Femur (tissue), 1 donor: ENCODE measurements around the gene PRDM11.
A peak's percentile ranks its signal among the peaks of the same experiment; 100 is the strongest.

Source experiments
- DNase-seq: peaks from one replicate; pipeline ENCODE4 v3.0.0-alpha.2; 2017

PRDM11 gene

GRCh38 chr11:45212566-45213315 lies 66.3 kb downstream of the PRDM11 start:
- no peak for DNase-seq

DNA sequence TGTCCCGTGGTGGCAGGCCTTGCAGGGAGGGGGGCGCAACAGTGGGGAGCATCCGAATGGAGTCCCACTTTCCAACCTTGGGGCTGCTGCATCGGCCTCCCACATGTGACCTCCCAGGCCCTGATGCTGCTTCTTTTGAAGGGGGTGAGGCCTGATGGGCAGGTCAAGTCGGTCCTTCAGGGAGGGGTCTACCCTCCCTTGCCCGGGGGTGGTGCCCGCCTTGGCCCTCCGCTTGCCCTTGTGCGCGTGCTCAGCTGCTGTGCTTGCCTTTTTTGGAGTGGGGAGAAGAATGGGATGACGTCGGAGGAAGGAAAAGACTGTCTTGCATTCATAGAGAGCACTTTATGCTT lies 66.9 kb downstream of the PRDM11 start:
- DNase-seq, result no peak

DNA sequence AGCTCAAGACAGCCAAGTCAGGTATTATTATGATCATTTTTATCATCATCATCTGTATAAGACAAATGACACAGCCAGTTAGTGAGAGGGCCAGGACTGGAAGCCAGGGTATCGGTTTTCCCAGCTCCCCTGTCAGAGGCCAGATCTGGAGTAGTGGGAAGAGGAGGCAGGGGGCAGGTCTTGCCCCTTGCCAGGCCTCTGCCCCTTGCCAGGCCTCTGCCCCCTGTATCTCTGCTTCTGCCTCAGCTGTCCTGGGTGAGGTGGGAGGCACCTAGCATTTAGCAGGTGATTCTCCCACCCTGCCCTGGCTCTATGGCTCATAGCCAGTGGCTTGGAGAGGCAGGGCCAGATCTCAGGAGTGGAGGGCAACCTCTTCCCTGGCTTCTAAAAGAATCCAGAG lies 67.3 kb downstream of the PRDM11 start:
- no peak for DNase-seq

GRCh38 chr11:45215098-45215865 lies 68.8 kb downstream of the PRDM11 start:
- no peak for DNase-seq

DNA sequence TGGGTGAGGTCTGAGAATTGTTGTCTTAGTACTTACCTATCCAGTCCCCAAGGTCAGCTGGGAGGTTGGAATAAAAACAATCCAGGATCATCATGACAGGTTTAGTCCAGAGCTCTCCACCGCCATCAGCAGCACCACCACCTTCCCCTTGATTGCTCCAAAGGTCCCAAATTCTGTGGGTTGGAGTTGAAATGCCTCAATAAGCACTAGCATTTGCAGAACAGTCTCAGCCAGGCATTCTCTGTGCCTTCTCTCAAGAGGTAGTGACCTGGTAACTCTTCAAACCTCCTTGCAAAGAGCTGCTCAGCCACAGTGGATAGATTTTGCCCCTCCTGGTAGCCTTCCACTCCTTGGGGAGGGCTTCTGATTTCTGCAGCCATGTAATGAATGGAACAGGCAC lies 69.6 kb downstream of the PRDM11 start:
- DNase-seq, result no peak

GRCh38 chr11:45216901-45217300 lies 70.5 kb downstream of the PRDM11 start:
- no peak for DNase-seq

GRCh38 chr11:45217991-45218390 lies 71.6 kb downstream of the PRDM11 start:
- no peak for DNase-seq

DNA sequence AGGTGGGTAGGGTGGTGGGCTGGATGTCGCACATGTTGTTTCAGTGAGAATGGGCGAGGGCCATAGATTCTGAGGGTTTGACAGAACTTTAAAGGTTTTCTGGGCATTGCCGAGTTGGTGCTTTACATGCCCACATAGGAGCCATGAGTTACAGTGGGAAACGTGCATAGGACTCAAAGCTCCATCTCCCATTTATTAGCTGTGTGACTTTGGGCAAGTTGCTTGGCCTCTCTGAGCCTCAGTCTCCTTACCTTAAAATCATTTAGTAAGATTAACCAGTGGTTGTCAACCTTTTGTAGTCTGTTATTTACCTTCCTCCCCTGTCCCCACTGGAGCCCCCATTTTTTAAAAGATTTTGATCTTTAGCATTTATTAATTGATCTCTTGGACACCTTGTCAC lies 72.3 kb downstream of the PRDM11 start:
- no peak for DNase-seq

DNA sequence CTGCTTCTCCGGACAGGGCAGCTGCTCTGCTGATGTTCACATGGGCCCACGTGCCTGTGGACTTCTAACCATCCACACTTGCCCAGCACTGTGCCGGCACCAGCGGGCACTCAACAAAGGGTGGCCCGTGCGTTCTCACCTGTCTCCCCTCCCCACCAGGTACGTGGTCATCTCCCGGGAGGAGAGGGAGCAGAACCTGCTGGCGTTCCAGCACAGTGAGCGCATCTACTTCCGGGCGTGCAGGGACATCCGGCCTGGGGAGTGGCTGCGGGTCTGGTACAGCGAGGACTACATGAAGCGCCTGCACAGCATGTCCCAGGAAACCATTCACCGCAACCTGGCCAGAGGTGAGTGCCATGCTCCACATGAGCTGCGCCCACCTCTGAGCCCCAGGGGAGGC lies 73.0 kb downstream of the PRDM11 start:
- no peak for DNase-seq

DNA sequence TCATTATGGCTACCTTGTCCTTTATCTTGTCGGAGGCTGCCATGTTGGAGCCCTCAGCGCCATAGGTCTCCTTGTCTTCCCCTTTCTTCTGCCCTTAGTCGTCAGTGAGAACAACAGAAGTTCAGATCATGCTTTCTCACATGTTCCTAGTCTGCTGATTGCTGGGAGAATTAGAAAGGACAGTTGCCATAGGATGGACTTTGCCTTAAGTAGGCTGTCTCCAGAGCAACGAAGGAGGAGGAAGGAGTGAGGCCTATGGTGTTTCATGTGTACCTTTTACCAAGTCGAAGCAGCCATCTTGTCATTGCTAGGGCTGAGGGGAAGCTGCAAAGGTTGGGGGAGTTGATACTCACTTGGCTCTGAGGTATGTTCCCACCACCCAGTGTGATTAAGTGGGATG lies 77.1 kb downstream of the PRDM11 start:
- DNase-seq, result no peak

DNA sequence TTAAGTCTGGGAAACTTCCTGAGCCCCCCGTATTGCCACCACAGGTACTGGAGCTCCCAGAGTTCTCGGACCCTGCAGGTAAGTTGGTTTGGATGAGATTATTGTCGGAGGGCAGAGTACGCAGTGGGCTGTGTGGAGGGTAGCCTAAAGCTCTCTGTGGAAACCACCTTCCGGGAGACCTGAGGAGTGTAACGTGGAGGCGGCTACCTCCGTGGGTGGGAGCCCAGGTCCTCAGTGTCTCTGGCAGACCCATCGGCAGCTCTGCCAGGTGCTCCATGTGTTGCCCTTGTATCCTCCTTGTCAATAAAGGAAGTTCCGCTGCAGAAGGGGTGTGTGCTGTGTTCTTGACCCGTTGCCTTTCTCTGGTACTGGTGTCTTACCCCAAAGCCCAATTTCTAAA lies 78.3 kb downstream of the PRDM11 start:
- DNase-seq, result no peak

GRCh38 chr11:45225277-45225676 lies 78.8 kb downstream of the PRDM11 start:
- DNase-seq, result no peak

- DNase-seq, result no peak
These were observed 79.8 kb downstream of the PRDM11 start for GRCh38 chr11:45225961-45226871.

DNA sequence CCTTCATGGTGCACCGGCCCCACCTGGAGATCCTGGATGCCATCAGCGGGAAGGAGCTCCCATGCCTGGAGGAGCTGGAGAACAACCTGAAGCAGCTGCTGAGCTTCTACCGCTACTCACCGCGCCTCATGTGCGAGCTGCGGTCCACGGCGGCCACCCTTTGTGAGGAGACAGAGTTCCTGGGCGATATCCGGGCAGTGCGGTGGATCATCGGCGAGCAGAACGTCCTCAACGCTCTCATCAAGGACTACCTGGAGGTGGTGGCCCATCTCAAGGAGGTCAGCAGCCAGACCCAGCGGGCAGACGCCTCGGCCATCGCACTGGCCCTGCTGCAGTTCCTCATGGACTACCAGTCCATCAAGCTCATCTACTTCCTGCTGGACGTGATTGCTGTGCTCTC lies 80.5 kb downstream of the PRDM11 start:
- no peak for DNase-seq

GRCh38 chr11:45227836-45228235 lies 81.4 kb downstream of the PRDM11 start:
- no peak for DNase-seq

- DNase-seq, result no peak
These were observed 83.1 kb downstream of the PRDM11 start for GRCh38 chr11:45229401-45230020.

GRCh38 chr11:45232341-45233080 lies 86.1 kb downstream of the PRDM11 start:
- DNase-seq, result no peak

GRCh38 chr11:45233121-45233803 lies 86.8 kb downstream of the PRDM11 start:
- DNase-seq, result peak; percentile 70

DNA sequence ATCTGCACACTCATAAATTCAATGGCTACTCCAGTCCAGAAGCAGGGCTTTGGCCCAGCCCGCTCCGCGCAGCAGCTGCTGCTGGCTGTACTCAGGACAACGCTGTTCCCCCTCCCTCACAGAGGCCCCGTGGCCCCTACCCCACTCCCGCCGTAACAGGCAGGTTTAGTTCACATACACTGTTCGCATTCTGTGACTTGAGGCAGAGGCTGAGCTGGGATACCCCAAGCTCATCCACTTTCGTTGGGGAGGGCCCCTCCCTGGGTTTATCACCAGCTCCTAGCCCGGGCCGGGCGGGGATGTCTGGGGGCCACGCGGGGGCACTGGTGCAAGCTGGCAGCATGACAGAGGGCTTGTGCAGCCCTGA lies 87.3 kb downstream of the PRDM11 start:
- no peak for DNase-seq

DNA sequence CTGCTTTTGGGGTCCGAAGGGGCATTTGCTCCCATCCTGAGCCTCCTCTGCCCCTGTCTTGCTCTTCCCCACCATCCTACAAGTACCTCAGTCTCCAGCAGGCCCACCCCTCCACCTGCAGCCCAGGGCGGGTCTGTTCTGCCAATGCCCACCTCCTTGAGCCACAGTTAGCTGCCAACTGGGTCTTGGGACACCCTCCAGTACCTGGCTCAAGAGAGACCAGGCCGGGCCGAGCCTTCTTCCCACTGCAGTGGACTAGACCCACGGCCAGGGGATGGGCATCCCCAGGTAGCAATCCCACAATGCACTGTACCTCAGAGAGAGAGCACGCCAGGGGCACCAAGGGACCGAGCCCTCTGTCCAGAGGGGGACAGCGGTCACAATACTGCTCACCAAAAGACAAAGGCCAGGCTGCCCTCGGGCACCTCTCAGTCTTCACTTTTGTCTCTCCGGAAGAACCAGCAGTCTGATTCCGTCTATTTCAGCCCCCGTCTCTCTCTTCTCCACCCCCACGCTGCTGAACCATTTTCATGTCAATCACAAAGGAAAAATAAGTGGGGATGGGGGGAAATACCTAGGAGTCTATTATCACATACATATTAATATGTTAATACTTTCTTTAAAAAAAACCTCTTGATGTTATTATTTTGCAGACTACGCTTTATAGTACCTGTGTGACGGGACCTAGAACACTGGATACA lies 88.0 kb downstream of the PRDM11 start:
- no peak for DNase-seq

DNA sequence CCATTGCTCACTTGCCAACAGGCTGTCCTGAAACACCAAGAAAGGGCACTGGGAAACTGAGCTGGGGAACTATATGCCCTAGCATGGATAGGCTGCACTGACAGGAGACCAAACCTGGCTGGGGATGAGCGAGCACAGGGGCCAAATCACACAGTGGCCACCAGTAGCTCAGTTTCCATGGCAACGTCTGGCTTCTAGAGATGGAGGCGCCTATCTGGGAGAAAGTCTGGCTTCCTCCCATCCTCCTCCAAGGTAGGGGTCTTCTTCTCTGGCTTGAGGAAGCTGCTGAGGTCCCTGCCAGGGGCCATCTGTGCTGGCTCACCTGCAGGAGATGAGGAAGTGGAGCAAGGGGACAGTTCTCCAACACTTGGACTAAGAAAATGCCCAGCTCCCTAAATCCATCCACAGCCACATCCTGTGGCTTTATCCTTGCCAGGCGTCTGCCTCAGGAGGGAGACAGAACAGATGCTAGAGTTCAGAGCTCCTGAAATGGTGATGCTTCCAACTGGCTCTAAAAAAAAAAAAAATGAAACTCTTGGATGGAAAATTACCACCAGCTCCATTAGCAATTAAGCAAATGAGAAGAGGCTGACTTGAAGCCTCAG lies 91.4 kb downstream of the PRDM11 start:
- DNase-seq, result no peak
